ENCODE results near the gene GRM8.

Gene GRM8

DNA sequence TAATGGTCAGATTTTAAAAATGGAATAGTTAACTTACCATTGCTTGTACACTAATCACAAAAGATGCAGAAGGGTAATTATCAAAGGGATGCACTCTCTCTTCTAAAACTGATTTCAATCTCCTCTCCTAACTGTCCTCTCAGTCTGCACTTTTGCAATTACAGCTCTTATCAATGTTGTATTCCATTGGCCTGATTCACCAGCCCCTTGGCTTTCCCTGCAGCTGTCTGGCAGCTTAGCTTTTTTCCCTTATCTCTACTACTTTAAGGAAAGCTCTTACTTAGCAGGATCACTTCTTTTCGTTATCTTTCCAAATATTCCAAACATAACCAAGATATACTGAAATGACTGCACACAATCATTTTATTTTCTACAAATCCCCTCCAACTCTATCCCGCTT lies 448.8 kb downstream of the GRM8 start:
- no peak for DNase-seq

DNA sequence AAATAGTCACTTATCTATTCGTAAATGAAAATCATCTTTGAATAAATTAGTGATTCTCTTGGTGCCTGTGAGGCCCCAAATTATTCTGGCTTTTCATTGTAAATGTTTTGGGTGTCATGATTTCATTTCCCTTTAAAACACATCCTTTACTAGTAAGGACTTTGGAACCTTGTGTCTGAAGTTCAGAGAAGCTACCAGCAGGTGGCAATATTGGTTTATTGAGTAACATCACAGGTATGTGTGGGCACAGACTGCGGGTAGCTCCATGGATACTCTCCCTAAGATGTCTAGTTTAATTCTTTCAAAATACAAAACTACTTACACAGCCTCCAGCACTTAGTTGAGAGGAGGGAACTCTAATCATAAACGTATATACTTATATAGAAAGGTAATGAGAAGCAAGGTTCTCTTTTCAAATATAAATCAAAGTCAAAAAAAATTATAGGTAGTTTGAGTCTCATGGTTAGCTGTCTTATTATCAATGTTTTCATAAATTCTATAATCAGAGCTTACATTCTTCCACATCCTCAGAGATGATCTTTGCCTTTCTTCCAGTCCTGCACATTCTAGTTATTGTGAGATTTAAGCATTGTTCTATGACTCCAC lies 449.6 kb downstream of the GRM8 start:
- peak; percentile 62 for DNase-seq

- no peak for DNase-seq
These were observed 451.0 kb downstream of the GRM8 start for GRCh38 chr7:126801733-126802132.

GRCh38 chr7:126799541-126799940 lies 453.2 kb downstream of the GRM8 start:
- no peak for DNase-seq

GRCh38 chr7:126792521-126792920 lies 460.2 kb downstream of the GRM8 start:
- DNase-seq, result no peak

- no peak for DNase-seq
These were observed 461.4 kb downstream of the GRM8 start for GRCh38 chr7:126791306-126791705.

DNA sequence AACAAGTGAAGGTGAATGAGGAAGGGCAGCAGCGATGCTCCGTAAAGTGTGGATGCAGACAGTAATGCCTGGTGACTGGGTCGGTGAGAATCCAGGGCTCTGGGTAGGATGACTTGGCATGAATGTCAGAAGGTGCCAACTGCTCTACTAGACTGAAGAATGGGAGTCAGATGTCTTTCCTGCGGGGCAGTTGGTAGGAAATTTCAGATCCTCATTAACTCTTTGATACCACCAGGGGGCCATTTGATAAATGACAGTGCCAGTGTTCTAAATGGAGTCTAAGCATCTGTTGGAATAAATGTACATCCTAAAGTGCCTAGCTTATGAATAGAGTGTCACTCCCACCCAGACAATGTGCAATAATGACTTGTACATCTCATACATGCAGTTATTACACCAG lies 462.0 kb downstream of the GRM8 start:
- no peak for DNase-seq

DNA sequence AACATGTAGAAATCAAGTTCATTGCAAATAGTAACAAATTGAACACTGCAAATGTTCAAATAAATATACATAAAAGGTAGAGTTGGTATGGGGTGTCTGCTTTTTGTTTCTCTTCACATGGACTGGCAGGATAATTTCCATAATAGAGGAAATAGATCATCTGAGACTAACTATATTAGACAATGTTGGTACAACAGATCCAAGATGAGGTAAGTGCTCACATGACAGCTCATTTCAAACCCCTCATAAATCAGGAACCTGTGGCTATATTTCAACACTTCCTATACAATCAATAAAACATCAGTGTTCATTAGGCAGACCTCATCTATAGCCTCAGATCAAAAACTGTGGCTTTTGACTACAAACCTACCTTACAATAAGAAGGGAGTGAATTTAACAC lies 469.1 kb downstream of the GRM8 start:
- DNase-seq, result no peak

GRCh38 chr7:126780993-126781392 lies 471.7 kb downstream of the GRM8 start:
- no peak for DNase-seq

GRCh38 chr7:126778101-126778500 lies 474.6 kb downstream of the GRM8 start:
- DNase-seq, result no peak

DNA sequence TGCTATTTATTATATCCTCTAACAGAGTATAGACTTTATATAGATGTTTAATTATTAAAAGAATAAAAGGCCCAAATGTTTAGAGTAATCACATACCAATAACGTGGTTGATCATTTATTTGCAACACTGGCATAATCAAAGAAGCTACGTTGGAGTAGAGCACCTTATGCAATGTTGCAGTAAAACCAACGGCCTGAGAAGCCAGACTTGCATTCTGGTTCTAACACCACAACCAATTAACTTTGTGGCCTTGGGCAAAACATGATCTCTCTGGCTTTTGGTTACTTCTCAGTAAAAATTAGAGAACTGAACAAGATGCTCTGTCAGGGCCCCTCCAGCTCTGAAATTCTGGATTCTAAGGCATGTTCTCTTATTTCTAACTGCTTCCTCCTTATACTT lies 476.2 kb downstream of the GRM8 start:
- DNase-seq, result no peak

- no peak for DNase-seq
These were observed 478.7 kb downstream of the GRM8 start for GRCh38 chr7:126774077-126774476.

- no peak for DNase-seq
These were observed 483.9 kb downstream of the GRM8 start for GRCh38 chr7:126768836-126769235.

DNA sequence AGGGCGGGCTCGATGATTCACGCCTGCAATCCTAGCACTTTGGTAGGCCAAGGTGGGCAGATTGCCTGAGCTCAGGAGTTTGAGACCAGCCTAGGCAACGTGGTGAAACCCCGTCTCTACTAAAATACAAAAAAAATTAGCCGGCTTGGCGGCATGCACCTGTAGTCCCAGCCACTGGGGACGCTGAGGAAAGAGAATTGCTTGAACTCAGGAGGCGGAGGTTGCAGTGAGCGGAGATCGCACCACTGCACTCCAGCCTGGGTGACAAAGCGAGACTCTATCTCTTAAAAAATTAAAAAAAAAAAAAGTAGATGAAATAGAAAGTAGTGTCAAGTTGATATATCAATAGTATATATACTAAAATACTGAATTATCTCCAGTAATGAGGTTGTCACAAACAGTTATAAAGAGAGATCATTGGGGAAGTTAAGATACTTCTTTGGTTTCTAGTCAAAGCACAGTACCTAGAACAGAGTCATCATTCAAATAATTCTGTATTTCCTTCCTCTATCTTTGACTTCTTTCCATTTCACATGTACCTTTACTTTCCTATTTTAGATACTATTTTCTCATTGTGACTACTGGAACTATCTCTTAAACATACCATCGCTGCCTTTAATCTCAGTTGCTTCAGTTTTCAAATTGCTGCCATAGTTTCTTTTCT lies 491.7 kb downstream of the GRM8 start:
- no peak for DNase-seq

GRCh38 chr7:126755381-126755780 lies 497.4 kb downstream of the GRM8 start:
- no peak for DNase-seq

GRCh38 chr7:126750207-126750911 lies 502.4 kb downstream of the GRM8 start:
- no peak for DNase-seq

- DNase-seq, result no peak
These were observed 523.8 kb downstream of the GRM8 start for GRCh38 chr7:126728967-126729366.

DNA sequence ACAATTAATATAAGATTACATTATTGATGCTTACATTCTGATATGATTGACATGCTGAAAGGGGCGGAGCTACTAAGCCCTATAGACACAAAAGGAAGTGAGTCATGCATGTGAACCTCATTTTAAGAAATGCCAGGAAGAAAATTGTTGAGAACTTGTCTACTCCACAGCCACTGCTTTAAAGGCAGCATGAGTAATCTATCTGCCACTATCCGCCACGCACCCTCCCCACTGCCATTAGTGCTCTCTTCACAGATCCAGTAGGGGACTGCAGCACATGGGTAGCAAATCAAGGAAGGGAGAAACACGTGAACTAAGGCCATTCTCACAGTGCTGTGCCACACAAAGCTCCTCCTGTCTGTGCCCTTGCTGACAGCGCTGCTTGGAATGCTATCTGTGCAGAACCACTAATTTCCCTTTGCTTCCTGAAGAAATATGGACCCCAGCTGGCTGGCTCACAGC lies 524.8 kb downstream of the GRM8 start:
- DNase-seq, result no peak

DNA sequence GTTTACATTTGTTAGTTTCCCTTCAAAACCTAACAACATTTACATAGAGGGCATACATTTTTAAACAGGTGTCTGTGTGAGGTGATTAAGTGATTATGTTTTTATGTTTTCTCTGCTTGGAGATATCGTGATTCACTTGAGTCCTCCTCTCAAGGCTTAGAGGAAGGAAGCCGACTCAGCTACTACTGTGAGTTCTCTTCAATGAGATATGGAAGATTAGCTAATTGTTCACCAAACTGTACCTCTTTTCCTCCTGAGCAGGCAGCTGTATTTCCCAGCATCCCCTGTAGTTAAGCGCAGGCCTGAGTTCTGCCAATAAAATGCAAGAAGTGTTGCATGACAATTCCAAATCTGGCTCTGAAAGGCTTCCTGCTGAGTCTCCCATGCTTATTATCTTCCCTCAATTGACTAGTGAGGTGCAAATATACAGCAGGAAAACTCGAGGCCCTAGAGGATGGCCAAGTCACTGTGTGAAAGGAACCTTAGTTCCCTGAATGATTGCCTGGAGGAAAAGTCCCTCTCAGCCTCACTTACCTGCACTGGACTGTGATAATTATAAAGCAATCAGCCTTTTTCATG lies 528.7 kb downstream of the GRM8 start:
- no peak for DNase-seq

DNA sequence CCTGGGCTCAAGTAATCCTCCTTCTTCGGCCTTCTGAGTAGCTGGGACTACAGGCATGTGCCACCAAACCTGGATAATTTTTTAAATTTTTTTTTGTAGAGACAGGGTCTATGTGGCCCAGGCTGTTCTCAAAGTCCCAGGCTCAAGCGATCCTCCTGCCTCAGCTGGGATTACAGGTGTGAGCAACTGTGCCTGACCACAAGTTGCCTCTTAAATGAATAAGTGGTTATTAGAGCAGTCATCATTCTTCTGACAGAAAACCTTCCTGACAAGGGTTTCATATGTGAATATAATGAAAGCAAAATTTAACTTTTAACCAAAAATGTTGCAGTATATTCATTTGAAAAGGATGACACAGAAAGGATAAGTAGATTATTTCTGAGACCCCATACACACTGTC lies 532.5 kb downstream of the GRM8 start:
- no peak for DNase-seq

GRCh38 chr7:126718419-126718818 lies 534.3 kb downstream of the GRM8 start:
- DNase-seq, result no peak

DNA sequence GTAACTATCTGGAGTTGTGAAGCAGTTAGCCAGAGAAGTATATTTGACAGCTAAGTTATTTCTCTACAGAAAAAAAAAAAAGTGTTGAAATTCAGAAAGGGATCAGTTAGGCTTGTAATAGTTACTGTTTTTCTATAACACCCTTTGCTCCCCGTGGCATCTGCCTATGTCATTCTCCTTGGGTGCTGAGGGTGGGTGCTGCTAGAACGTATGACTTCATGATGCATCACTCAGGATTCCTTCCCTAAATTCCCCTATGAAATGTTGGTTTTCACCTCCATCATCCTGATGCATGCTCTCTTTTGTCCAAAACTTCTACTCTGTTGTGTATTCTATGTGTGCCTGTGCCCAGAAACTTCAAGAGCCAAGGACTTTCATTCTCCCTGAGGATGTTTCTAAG lies 536.4 kb downstream of the GRM8 start:
- DNase-seq, result no peak

- no peak for DNase-seq
These were observed 537.7 kb downstream of the GRM8 start for GRCh38 chr7:126715076-126715475.
